Neuron (in vitro differentiated cells): ENCODE data around the gene POLR2L.

Experiments used
- H2AFZ ChIP-seq: one replicate; pipeline ENCODE4 v1.6.1; 2013; ENCODE audit warnings: low read depth, mild to moderate bottlenecking, inconsistent platforms, low read length, moderate library complexity
- H3K27me3 ChIP-seq: one replicate; pipeline ENCODE4 v1.6.1; 2013; ENCODE audit warnings: low read length; ENCODE audit not compliant: insufficient read depth
- H3K36me3 ChIP-seq: one replicate; pipeline ENCODE4 v1.6.1; 2013; ENCODE audit warnings: low read length; ENCODE audit not compliant: insufficient read depth
- H3K4me1 ChIP-seq: one replicate; pipeline ENCODE4 v1.6.1; 2013; ENCODE audit warnings: low read length; ENCODE audit not compliant: insufficient read depth
- H3K4me3 ChIP-seq: 2 replicates; pipeline ENCODE4 v1.5.1; 2013; ENCODE audit warnings: mild to moderate bottlenecking, low read length, moderate library complexity
- H3K9me3 ChIP-seq: one replicate; pipeline ENCODE4 v1.6.1; 2013; ENCODE audit warnings: low read length

The POLR2L gene

DNA sequence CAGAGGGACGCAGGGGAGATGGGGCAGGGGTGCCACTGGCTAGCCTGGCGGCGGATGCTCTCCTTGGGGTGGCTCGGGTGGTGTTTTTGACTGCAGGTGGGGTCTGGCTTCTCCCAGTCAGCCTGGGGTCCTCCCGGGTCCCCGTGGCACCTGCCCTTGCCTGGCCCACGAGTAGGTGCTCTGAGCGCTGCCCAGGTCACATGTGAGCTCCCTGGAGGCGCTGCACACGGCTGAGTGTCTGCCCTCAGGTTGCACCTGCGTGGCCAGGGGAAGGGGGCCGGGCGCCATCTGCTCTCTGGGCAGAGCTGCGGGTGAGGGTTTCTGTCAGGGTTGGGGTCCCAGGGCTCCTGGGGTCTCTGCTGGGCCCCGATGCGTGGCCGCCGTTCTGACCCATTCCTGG, 5.5 kb upstream of the POLR2L start:
- Histone ChIP-seq H3K4me1 (peaks cover 52% of the 10 kb centered on the region), H3K4me3 (no peak overlapping the region), H3K9me3 (no peaks in the 10 kb centered on the region), H3K36me3 (no peaks in the 10 kb centered on the region), H2AFZ (no peak overlapping the region), H3K27me3 (no peaks in the 10 kb centered on the region)

DNA sequence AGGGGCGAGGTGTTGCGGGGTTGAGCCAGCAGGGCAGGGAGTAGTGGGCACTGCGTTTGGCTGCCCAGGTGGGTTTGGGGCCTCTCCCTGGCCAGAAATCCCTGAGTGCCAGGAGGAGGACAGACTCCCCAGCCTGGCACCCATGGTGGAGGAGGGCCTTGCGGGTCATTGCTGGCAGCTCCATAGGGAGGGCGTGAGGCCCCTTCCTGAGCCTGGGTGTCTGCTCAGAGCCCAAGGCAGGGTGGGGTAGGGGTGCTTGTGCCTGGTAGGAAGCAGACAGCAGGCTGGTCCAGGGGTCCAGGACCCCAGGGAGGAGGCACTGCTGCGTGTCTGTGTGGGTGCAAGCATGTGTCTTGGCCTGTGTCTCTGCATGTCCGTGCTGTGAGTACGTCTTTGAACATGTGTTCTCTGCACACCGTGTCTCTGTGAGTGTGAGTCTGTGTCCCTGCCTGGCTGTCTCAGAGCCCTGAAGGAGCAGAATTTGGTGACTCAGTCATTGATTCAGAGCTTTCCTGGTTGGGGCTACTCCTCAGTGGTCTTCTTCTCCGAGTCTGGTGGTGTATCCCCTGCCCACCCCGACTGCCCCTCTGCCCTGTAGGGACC, 4.3 kb upstream of the POLR2L start:
- Histone ChIP-seq H3K4me3 (no peak overlapping the region), H2AFZ (no peak overlapping the region), H3K27me3 (no peaks in the 10 kb centered on the region), H3K4me1 (peaks cover 51% of the 10 kb centered on the region), H3K9me3 (no peaks in the 10 kb centered on the region), H3K36me3 (no peaks in the 10 kb centered on the region)

DNA sequence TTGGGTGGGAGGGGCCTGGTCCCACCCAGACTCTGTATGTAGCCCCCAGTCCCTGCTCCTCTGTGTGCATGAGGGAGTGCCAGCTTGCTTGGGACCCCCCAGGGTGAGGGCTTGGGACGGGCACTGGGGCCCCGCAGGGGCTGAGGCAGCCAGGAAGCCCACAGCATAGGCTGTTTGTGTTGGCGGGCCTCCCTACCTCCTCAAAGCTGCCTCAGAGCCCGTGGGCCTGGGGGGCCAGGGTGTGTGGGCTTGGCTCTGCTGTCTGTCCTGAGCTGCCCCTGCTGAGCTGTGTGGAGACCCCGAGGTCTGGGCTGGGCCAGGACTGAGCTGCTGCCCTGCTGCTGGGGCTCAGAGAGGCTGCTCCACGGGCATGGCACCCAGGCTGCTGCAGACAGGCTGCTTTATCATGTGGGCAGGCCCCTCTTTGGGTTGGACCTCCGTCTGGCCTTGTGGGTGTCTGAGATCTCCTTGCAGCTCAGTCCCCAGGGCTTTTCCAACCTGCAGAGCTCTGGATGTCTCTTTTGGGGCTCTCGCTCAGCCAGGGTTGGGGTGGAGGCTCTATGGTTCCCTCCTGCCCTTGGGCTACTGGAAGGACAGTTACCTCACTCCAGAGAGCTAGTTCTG, 3.7 kb upstream of the POLR2L start:
- Histone ChIP-seq H3K36me3 (peaks cover 3% of the 10 kb centered on the region), H3K4me1 (peaks cover 50% of the 10 kb centered on the region), H3K27me3 (no peaks in the 10 kb centered on the region), H2AFZ (no peak overlapping the region), H3K4me3 (no peak overlapping the region), H3K9me3 (no peaks in the 10 kb centered on the region)

- Histone ChIP-seq H2AFZ (no peak overlapping the region), H3K9me3 (no peaks in the 10 kb centered on the region), H3K4me3 (no peak overlapping the region), H3K27me3 (no peaks in the 10 kb centered on the region), H3K36me3 (peaks cover 14% of the 10 kb centered on the region), H3K4me1 (peaks cover 50% of the 10 kb centered on the region)
These were observed 2.6 kb upstream of the POLR2L start for GRCh38 chr11:844693-845644.

- Histone ChIP-seq H3K27me3 (no peaks in the 10 kb centered on the region), H3K36me3 (peaks cover 23% of the 10 kb centered on the region), H3K4me3 (peak overlapping the region; percentile 95), H3K4me1 (peaks cover 47% of the 10 kb centered on the region), H2AFZ (no peak overlapping the region), H3K9me3 (no peaks in the 10 kb centered on the region)
These were observed 1.7 kb upstream of the POLR2L start for GRCh38 chr11:843818-844692.

GRCh38 chr11:843086-843734, 881 bp upstream of the POLR2L start:
- no peaks in the 10 kb centered on the region for H3K9me3 ChIP-seq
- H2AFZ ChIP-seq: no peak overlapping the region
- peaks cover 31% of the 10 kb centered on the region for H3K36me3 ChIP-seq
- H3K27me3 ChIP-seq: no peaks in the 10 kb centered on the region
- peaks cover 40% of the 10 kb centered on the region for H3K4me1 ChIP-seq
- H3K4me3 ChIP-seq: peak overlapping the region; percentile 95

DNA sequence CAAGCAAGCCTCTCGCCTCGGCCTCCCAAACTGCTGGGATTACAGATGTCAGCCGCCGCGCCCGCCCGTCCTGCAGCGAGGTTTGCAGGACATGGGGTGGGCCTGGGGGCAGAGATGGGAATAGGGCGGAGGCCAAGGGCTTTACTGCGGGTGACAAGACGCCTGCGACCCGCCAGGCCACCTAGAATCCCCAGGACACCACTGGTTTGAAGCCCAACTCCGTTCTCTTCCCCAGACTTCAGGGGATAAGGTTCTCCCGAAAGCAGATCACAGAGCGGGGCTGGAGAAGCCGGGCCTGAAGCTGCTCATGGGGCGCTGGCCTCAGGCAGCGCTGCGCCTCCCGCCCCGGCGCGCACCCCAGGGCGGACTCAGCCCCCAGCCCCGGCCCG, 354 bp downstream of the POLR2L start:
- Histone ChIP-seq H2AFZ (no peak overlapping the region), H3K27me3 (no peaks in the 10 kb centered on the region), H3K4me1 (peaks cover 40% of the 10 kb centered on the region), H3K36me3 (peaks cover 42% of the 10 kb centered on the region), H3K4me3 (peak overlapping the region; percentile 95), H3K9me3 (no peaks in the 10 kb centered on the region)

- peaks cover 30% of the 10 kb centered on the region for H3K4me1 ChIP-seq
- no peaks in the 10 kb centered on the region for H3K9me3 ChIP-seq
- H2AFZ ChIP-seq: no peak overlapping the region
- H3K27me3 ChIP-seq: no peaks in the 10 kb centered on the region
- H3K36me3 ChIP-seq: peaks cover 54% of the 10 kb centered on the region
- no peak overlapping the region for H3K4me3 ChIP-seq
These were observed 2.3 kb downstream of the POLR2L start for GRCh38 chr11:839875-840617.

- no peaks in the 10 kb centered on the region for H3K27me3 ChIP-seq
These were observed 3.1 kb downstream of the POLR2L start for GRCh38 chr11:839280-839623.

GRCh38 chr11:838441-839279, 3.7 kb downstream of the POLR2L start:
- Histone ChIP-seq H2AFZ (no peak overlapping the region), H3K27me3 (no peaks in the 10 kb centered on the region), H3K36me3 (peaks cover 54% of the 10 kb centered on the region), H3K4me1 (peaks cover 26% of the 10 kb centered on the region), H3K9me3 (no peaks in the 10 kb centered on the region), H3K4me3 (no peak overlapping the region)

More at GRCh38 chr11:839280-839623, 3.1 kb downstream of the POLR2L start:
- Histone ChIP-seq H3K4me1 (peaks cover 28% of the 10 kb centered on the region), H3K36me3 (peaks cover 54% of the 10 kb centered on the region), H3K4me3 (no peak overlapping the region), H2AFZ (no peak overlapping the region), H3K9me3 (no peaks in the 10 kb centered on the region)

- no peaks in the 10 kb centered on the region for H3K27me3 ChIP-seq
- H3K4me1 ChIP-seq: peaks cover 25% of the 10 kb centered on the region
- H2AFZ ChIP-seq: no peak overlapping the region
- peaks cover 54% of the 10 kb centered on the region for H3K36me3 ChIP-seq
- H3K4me3 ChIP-seq: no peak overlapping the region
- H3K9me3 ChIP-seq: no peaks in the 10 kb centered on the region
These were observed 4.4 kb downstream of the POLR2L start for GRCh38 chr11:837990-838307.
